Measurements from ENCODE around the gene CD207. TPM values are rescaled to one million over a fixed set of nuclear protein-coding genes. Genes with fewer than 3 reads are reported as not detected.
"Not testable (repeated sequence)": the region's sequence is repeated elsewhere in the genome, so short reads cannot be mapped to it uniquely, and the experiment has no call there.

Gene CD207
- total RNA-seq: not detected

GRCh38 chr2:70835643-70836042 is at the start of gene CD207:
TSS of gene CD207 (minus strand) at chr2:70835816. CDS start at chr2:70835776, 40 bp downstream.
- H3K27me3 Mint-ChIP-seq: peaks cover 3% of the 10 kb centered on the region
- no peak within 1 kb of the TSS for H3K27ac Mint-ChIP-seq
- H3K4me1 Mint-ChIP-seq: no peaks in the 10 kb centered on the region
- H3K4me3 Mint-ChIP-seq: no peak within 1 kb of the TSS
- H3K9me3 Mint-ChIP-seq: no peaks in the 10 kb centered on the region
- DNase-seq: no peak
- no peaks in the 10 kb centered on the region for H3K36me3 Mint-ChIP-seq

- not testable (repeated sequence) for H3K4me3 Mint-ChIP-seq, H3K27ac Mint-ChIP-seq, H3K36me3 Mint-ChIP-seq, H3K4me1 Mint-ChIP-seq, DNase-seq
- Mint-ChIP-seq H3K27me3 (peaks cover 88% of the 10 kb centered on the region), H3K9me3 (peaks cover 10% of the 10 kb centered on the region)
Observed at GRCh38 chr2:70878543-70878942, 42.9 kb upstream of the CD207 start.

DNA sequence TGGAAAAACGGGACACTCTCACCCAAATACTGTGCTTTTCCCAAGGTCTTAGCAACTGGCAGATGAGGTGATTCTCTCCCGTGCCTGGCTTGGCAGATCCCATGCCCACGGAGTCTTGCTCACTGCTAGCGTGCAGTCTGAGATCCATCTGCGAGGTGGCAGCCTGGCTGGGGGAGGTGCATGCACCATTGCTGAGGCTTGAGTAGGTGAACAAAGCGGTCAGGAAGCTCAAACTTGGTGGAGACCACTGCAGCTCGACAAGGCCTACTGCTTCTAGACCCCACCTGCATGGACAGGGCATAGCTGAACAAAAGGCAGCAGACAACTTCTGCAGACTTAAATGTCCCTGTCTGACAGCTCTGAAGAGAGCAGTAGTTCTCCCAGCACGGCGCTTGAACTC is 40.5 kb upstream of the CD207 start:
- not testable (repeated sequence) for DNase-seq, H3K27ac Mint-ChIP-seq, H3K9me3 Mint-ChIP-seq, H3K4me3 Mint-ChIP-seq, H3K4me1 Mint-ChIP-seq, H3K36me3 Mint-ChIP-seq
- H3K27me3 Mint-ChIP-seq: peaks cover 84% of the 10 kb centered on the region

GRCh38 chr2:70873541-70873940 is 37.9 kb upstream of the CD207 start:
- Mint-ChIP-seq H3K4me1 (peaks cover 7% of the 10 kb centered on the region), H3K4me3 (no peak overlapping the region), H3K36me3 (no peaks in the 10 kb centered on the region), H3K27me3 (peaks cover 63% of the 10 kb centered on the region), H3K9me3 (peaks cover 5% of the 10 kb centered on the region), H3K27ac (no peak overlapping the region)
- no peak for DNase-seq

DNA sequence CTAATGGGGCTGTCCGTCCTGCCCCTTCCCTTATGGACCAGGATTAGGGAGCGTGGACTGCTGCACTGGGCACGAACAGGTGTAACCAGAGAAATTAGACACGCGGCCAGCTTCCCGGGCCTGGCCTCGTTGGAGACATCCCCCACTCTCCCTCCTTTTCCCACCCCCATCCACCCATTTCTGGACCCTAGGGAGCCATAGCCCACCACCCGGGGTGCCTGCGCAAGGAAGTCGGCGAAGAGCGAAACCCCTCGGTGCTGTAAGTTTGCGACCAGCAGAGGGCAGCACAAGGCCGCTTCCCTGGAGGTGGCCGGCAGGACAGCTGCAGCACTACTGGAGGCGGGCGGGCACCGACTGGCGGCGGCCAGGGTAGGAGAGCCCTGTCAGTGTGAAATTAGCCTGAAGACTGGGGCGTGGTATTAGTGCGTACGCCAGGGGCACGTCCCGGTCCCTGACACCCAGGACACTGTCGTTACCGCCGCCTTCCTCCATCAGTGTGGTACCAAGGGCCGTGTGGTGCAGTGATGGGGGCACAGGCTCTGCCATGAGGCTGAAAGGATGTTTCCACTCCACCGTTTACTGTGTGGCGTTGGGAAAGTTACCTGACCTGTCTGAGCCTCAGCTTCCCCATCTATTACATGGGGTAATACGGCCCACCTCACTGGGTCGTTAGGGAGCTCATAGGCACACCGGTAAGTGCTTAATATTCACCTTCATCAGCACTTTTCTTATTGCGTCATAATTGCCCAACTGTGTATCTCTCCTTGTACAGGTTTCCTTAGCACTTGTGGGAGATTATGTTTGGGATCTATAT is 36.0 kb upstream of the CD207 start:
- Mint-ChIP-seq H3K27me3 (peaks cover 44% of the 10 kb centered on the region), H3K36me3 (no peaks in the 10 kb centered on the region), H3K4me1 (peaks cover 6% of the 10 kb centered on the region), H3K9me3 (no peaks in the 10 kb centered on the region), H3K4me3 (no peak overlapping the region), H3K27ac (no peak overlapping the region)
- DNase-seq: peak; percentile 81

GRCh38 chr2:70870790-70871189 is 35.2 kb upstream of the CD207 start:
- Mint-ChIP-seq H3K27ac (no peak overlapping the region), H3K36me3 (no peaks in the 10 kb centered on the region), H3K27me3 (peaks cover 38% of the 10 kb centered on the region), H3K9me3 (no peaks in the 10 kb centered on the region), H3K4me1 (peaks cover 6% of the 10 kb centered on the region), H3K4me3 (no peak overlapping the region)
- DNase-seq: no peak

GRCh38 chr2:70868970-70869369 is 33.4 kb upstream of the CD207 start:
- Mint-ChIP-seq H3K4me3 (no peak overlapping the region), H3K36me3 (no peaks in the 10 kb centered on the region), H3K27ac (no peak overlapping the region), H3K4me1 (peaks cover 9% of the 10 kb centered on the region), H3K27me3 (peaks cover 31% of the 10 kb centered on the region), H3K9me3 (no peaks in the 10 kb centered on the region)
- DNase-seq: no peak

DNA sequence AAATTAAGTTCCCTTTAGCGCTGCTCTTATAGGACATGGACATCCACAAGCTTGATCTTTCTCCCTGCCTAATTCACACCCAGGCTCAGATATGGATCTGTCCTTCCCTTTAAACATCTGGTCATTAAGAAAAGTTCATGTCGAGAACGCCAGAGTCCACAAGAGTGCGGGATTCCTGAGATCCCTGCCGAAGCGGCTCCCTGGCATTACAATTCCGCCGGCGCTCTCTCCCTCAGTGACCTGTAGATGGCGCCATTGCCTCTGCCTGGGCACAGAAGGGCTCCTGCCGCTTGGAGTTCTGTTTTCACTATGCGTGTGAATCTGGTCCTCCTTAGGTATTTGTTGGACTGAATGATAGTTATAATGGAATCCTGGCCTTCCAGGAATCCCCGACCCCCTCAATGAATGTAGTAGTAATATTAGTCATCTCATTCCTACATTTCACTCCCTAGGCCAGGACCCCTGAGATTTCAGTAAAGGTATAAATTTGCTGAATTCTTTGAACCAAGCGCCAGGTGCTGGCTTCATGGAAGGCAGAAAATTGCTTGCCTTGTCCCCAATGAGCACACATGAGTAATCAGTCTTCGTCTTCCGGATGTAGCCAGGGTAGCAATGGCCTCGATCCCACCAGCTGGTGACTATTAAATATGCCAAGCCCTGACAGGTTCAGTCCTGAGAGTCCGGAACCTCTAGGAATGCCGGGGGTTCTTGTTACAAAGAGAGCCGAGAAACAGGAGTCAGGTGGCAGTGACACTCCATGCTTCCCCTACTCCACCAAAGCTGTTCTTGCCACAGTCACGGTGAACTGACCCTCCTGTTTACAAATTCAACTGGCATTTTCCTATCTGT is 26.4 kb upstream of the CD207 start:
- peak; percentile 69 for DNase-seq
- Mint-ChIP-seq H3K9me3 (no peaks in the 10 kb centered on the region), H3K27ac (no peak overlapping the region), H3K36me3 (no peaks in the 10 kb centered on the region), H3K27me3 (peaks cover 36% of the 10 kb centered on the region), H3K4me1 (peaks cover 7% of the 10 kb centered on the region), H3K4me3 (peak overlapping the region; percentile 40)

GRCh38 chr2:70855667-70856066 is 20.1 kb upstream of the CD207 start:
- Mint-ChIP-seq H3K4me3 (no peak overlapping the region), H3K27me3 (peaks cover 10% of the 10 kb centered on the region), H3K9me3 (no peaks in the 10 kb centered on the region), H3K27ac (no peak overlapping the region), H3K36me3 (no peaks in the 10 kb centered on the region), H3K4me1 (peaks cover 30% of the 10 kb centered on the region)
- DNase-seq: no peak

GRCh38 chr2:70854411-70854810 is 18.8 kb upstream of the CD207 start:
- H3K4me3 Mint-ChIP-seq: no peak overlapping the region
- no peaks in the 10 kb centered on the region for H3K36me3 Mint-ChIP-seq
- no peak for DNase-seq
- no peaks in the 10 kb centered on the region for H3K9me3 Mint-ChIP-seq
- no peaks in the 10 kb centered on the region for H3K27me3 Mint-ChIP-seq
- peaks cover 33% of the 10 kb centered on the region for H3K4me1 Mint-ChIP-seq
- H3K27ac Mint-ChIP-seq: no peak overlapping the region

- no peak for DNase-seq
- Mint-ChIP-seq H3K27me3 (no peaks in the 10 kb centered on the region), H3K36me3 (no peaks in the 10 kb centered on the region), H3K27ac (peak overlapping the region; percentile 93), H3K4me1 (peaks cover 33% of the 10 kb centered on the region), H3K9me3 (no peaks in the 10 kb centered on the region), H3K4me3 (peak overlapping the region; percentile 3)
Observed at GRCh38 chr2:70852824-70853223, 17.2 kb upstream of the CD207 start.

- Mint-ChIP-seq H3K27ac (peak overlapping the region; percentile 93), H3K27me3 (no peaks in the 10 kb centered on the region), H3K36me3 (no peaks in the 10 kb centered on the region), H3K9me3 (peaks cover 3% of the 10 kb centered on the region), H3K4me1 (peaks cover 33% of the 10 kb centered on the region), H3K4me3 (peak overlapping the region; percentile 45)
- peak; percentile 35 for DNase-seq
Observed at GRCh38 chr2:70851704-70852103, 16.1 kb upstream of the CD207 start.

DNA sequence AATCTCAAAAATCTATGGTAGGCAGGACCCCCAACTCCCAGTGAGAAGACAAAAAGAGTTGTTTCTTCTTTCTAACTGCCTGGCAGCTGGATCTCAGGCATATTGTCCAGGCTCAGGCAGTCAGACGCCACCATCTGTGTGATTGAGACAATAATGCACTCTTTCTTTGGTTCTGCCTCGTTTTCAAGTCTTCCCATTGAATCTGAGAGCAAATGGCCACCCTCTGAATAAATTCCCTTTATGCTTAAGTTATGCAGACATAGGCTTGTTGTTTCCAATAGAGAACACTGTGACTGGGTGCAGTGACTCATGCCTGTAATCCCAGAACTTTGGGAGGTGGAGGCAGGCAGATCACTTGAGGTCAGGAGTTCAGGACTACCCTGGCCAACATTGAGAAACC is 15.3 kb upstream of the CD207 start:
- Mint-ChIP-seq H3K27ac (peak overlapping the region; percentile 75), H3K27me3 (no peaks in the 10 kb centered on the region), H3K4me3 (no peak overlapping the region), H3K4me1 (peaks cover 33% of the 10 kb centered on the region), H3K36me3 (no peaks in the 10 kb centered on the region), H3K9me3 (peaks cover 3% of the 10 kb centered on the region)
- DNase-seq: no peak

DNA sequence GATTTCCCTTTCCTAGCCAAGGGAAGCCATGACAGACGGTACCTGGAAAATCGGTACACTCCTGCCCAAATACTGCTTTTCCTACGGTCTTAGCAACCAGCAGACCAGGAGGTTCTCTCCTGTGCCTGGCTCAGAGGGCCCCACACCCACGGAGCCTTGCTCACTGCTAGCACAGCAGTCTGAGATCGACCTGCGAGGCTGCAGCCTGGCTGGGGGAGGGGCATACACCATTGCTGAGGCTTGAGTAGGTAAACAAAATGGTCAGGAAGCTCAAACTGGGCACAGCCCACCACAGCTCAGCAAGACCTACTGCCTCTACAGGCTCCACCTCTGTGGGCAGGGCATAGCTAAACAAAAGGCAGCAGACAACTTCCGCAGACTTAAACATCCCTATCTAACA is 6.8 kb upstream of the CD207 start:
- Mint-ChIP-seq H3K4me3 (no peak overlapping the region), H3K36me3 (no peaks in the 10 kb centered on the region)

More for the DNA sequence above, 6.8 kb upstream of the CD207 start:
- Mint-ChIP-seq H3K9me3 (peaks cover 2% of the 10 kb centered on the region), H3K27me3 (peaks cover 7% of the 10 kb centered on the region), H3K4me1 (no peaks in the 10 kb centered on the region), H3K27ac (no peak overlapping the region)
- no peak for DNase-seq
